C4-2B (cell line): ENCODE measurements around the gene HERC4.

Experiments used
- H3K27ac ChIP-seq: fragments of 450-650 bp; 2 replicates; pipeline ENCODE4 v1.5.1; 2017
- CTCF ChIP-seq: fragments of 450-650 bp; conservative IDR thresholded peaks from 2 replicates; pipeline ENCODE4 v1.5.1; 2017; ENCODE audit warnings: mild to moderate bottlenecking
- ZFX ChIP-seq: fragments of 450-650 bp; IDR thresholded peaks from 2 replicates; pipeline ENCODE4 v1.6.1; 2017

Gene HERC4

GRCh38 chr10:68088740-68089139 is 13.7 kb upstream of the HERC4 start:
- TF ChIP-seq CTCF (no peak), ZFX (no peak)
- H3K27ac ChIP-seq = no peak overlapping the region

- H3K27ac ChIP-seq = peak overlapping the region; percentile 42
- TF ChIP-seq CTCF (no peak), ZFX (no peak)
Observed at GRCh38 chr10:68087685-68088401, 12.8 kb upstream of the HERC4 start.

GRCh38 chr10:68086910-68087684 is 12.0 kb upstream of the HERC4 start:
- peak overlapping the region; percentile 42 for H3K27ac ChIP-seq
- TF ChIP-seq CTCF (no peak), ZFX (no peak)

GRCh38 chr10:68086011-68086410 is 10.9 kb upstream of the HERC4 start:
- no peak overlapping the region for H3K27ac ChIP-seq
- no peak for TF ChIP-seq ZFX
- TF ChIP-seq CTCF = no peak

- H3K27ac ChIP-seq = peak overlapping the region; percentile 33; the same call in 1 of the 2 replicates
- TF ChIP-seq ZFX = no peak
- no peak for TF ChIP-seq CTCF
Observed at GRCh38 chr10:68084469-68084868, 9.4 kb upstream of the HERC4 start.

- H3K27ac ChIP-seq = no peak overlapping the region
- TF ChIP-seq CTCF = no peak
- TF ChIP-seq ZFX = no peak
Observed at GRCh38 chr10:68083953-68084352, 8.9 kb upstream of the HERC4 start.

- TF ChIP-seq ZFX (no peak), CTCF (peak; percentile 58)
- no peak overlapping the region for H3K27ac ChIP-seq
Observed at GRCh38 chr10:68082872-68083271, 7.8 kb upstream of the HERC4 start.
